ENCODE data around the gene REC114.
"Not testable (repeated sequence)": the region's sequence is repeated elsewhere in the genome, so short reads cannot be mapped to it uniquely, and the experiment has no call there.

The REC114 gene

DNA sequence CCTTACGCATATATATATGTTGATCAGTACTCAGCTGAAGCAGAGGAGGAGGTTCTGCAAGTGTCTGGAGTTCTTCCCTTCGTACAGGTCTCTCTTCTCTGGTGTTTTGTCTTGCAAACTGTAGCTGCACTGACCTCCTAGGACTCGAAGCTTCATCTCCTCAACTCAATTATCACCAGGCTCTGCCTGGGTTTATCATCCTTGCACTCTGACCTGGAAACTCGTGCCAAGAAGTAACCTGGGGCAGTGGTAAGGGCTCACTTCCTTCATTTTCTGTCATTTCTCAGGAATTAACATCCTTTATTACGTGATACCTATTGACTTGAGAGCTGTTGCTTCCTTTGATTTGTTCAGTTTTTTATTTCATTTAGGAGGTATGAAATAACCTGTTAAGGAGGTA, 14.4 kb downstream of the REC114 start:
- DNase-seq = no peak

DNA sequence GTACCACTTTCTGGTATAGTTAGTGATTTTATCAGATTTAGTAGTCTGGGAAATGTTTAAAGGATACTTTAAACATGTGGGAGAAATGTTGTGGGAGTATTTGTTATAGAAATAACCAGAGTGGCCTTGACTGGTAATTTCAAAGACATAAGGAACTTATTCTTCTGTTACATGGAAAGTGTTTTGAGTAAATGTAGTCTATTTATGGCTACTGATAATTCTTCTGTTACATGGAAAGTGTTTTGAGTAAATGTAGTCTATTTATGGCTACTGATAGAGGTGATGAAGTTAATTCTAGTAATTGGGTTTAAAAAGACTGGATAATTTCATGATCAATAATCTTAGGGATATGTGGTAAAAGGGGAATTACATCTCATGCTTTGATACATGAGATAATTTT, 17.7 kb downstream of the REC114 start:
- DNase-seq = no peak

DNA sequence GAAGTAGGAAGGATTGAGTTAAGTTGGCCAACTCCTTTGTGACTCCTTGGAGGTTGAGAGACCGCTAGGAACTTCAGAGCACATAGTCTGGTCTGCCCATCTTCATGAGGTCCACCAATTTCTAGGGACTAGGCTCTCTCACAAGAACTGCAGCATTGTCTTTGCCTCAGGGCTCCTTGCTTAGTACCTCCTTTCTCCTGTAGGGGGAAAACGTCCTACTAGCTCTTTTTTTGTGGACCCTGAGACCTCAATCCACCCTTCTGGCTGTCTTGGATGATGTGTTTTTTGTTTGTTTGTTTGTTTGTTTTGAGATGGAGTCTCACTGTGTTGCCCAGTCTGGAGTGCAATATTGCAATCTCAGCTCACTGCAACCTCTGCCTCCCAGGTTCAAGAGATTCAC, 21.6 kb downstream of the REC114 start:
- no peak for DNase-seq

DNA sequence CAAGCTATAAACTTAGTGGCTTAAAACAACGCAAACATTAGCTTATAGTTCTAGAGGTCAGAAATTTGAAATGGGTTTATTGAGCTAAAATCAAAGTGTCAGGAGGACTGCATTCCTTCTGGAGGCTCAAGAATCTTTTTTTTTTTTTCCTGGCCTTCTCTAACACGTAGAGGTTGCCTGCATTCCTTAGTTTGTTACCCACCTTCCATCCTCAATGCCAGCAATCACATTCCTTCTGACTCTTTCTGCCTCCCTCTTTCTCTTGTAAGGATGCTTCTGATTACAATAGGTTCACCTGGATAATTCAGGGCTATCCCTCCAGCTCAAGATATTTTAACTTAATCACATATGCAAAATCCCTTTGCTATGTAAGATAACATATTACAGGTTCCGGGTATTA, 24.8 kb downstream of the REC114 start:
- DNase-seq = no peak

DNA sequence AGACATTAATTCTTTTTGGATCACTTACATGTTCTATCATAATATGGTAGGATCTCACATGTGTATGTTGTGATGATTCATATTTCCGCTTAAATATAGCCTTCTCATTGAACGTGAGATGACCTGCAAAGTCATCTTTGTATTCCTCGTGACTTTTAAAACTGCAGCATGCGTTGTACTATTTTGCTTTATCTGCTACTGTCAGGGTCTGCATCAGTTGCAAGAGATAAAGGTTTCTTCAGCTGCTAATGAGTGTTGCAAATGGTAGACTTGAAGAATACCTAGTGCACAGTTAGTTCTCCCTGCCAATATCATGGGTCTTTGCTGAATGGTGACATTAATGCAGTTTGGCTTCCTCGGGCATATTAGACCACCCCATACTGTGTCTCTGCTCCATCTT, 31.8 kb downstream of the REC114 start:
- no peak for DNase-seq

DNA sequence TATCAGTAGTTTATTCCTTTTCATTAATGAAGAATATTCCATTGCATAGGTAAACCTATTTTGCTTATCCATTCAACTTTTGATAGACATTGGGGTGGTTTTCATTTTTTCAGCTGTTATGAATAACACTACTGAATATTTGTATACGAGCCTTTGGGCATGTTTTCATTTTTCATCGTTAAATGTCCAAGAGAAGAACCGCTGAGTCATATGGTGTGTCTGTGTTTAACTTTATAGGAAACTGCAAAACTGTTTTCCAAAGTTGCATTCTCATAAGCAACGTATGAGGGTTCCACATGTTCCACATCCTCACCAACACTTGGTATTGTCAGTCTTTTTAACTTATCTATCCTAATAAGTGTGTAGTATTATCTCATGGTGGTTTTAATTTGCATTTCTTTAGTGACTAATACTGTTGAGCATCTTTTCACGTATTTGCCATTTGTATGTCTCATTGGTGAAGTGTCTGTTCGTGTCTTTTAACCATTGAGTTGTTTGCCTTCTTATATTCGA, 33.8 kb downstream of the REC114 start:
- DNase-seq = no peak

DNA sequence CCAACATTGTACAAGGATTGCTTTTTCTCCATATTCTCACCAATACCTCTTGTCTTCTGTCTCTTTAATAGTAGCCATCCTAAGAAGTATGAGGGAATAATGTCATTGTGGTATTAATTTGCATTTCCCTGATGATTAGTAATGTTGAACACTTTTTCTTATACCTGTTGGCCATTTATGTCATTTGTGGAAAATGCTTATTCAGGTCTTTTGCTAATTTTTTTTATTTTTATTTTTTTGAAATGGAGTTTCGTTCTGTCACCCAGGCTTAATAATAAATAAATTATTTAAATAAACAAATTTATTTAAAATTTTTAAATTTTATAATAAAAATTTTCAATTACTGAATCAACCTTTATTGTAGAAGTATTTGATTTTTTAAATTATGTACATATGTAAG, 37.1 kb downstream of the REC114 start:
- DNase-seq = no peak

DNA sequence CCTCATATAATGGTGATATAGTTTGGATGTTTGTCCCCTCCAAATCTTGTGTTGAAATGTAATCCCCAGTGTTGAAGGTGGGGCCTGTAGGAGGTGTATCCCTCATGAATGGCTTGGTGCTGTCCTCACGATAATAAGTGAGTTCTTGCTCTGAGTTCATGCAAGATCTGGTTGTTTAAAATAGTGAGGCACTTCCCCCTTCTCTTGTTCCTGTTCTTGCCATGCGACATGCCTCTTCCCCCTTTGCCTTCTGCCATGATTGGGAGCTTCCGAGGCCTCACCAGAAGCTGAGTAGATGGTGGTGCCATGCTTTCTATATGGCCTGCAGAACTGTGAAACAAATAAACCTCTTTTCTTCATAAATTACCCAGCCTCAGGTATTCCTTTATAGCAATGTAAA, 39.2 kb downstream of the REC114 start:
- no peak for DNase-seq

DNA sequence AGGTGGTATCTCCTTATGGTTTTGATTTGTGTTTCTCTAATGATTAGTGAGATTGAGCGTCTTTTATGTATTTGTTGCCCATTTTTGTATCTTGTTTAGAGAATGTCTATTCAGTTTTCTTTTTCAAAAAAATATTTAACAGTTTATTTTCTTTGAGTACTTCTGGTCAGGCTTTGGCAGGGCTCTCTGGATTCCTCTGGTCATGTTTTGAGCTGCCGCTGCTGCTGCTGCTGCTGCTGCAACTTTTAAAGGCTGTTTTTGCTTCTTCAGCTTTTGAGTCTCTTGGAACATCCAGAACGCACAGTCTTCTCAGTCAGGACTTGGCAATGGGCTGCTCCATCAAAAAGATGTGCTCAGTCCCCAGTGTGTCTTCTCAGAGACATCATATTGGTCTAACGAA, 40.1 kb downstream of the REC114 start:
- DNase-seq = no peak

DNA sequence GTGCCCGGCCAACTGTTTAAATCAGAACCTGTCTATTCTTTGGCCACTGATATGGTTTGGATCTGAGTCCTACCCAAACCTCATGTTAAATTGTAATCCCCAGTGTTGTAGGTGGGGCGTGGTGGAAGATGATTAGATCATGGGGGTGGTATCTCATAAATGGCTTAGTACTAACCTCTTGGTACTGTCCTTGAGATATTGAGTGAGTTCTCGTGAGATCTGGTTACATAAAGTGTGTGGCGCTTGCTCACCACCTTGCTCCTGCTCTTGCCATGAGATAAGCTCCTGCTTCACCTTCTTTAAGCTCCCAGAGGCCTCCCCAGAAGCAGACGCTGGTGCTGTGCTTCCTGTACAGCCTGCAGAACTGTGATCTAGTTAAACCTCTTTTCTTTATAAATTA, 42.4 kb downstream of the REC114 start:
- DNase-seq = no peak

DNA sequence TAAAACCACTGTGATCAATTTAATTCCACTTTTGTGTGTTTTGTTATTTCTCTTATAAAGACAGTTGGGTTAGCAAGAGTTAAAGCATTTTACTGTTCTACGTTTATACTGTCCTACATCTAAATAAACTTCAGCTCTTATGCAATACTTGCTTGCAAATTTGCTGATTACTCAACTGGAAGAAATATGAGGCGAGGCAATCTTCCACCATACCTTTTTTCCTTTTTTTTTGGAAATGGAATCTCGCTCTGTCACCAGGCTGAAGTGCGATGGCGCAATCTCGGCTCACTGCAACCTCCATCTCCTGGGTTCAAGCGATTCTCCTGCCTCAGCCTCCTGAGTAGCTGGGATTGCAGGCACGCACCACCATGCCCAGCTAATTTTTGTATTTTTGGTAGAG, 42.9 kb downstream of the REC114 start:
- DNase-seq = not testable (repeated sequence)

DNA sequence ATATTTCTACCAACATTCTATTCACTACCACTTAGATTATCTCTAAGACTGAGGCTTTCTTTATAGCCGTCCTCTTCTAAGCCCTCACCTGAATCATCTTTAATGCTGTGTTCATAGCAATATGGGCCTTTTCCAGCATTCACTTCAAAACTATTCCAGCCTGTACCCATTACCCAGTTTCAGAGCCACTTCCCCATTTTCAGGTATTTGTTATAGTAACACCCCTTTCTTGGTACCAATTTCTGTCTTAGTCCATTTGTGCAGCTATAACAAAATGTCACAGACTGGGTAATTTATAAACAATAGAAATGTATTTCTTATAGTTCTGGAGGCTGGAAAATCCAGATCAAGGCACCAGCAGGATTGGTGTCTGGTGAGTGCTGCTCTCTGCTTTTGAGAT, 45.7 kb downstream of the REC114 start:
- DNase-seq = no peak

DNA sequence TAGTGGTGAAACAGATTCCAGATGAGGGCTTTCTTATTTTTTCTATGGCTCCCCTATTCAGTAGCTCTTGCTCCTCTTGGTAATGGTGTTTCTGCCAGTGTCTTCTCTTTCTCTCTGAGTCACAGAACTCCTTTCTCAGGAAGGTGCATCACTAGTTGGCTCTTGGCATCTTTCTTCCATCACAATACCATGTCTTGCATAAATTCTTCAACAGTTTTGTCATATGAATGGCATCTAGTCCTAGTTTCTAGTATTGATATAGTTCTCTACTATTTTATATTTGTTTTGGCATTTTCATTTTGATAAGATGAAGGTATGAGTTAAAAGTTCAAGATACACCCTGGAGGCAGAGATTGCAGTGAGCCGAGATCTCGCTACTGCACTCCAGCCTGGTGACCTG, 51.0 kb downstream of the REC114 start:
- DNase-seq = no peak

DNA sequence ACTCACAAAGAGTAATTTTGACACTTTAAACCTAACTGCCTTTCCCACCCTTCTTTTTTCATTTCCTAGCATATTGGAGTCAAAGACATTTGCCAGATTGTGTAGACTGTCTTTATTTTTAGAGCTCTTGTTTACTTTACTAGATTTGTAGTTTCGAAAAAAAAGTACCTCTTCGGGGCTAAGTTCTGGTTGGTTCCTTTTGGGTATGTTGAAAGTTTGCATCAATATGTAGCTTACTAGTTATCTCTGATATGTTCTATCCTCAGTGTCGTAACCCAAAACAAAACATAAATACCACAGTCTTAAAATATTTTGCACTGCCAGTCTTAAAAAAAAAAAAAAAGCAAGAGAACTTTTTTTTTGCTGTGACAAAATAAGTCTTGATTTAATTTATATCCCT, 52.2 kb downstream of the REC114 start:
- no peak for DNase-seq

DNA sequence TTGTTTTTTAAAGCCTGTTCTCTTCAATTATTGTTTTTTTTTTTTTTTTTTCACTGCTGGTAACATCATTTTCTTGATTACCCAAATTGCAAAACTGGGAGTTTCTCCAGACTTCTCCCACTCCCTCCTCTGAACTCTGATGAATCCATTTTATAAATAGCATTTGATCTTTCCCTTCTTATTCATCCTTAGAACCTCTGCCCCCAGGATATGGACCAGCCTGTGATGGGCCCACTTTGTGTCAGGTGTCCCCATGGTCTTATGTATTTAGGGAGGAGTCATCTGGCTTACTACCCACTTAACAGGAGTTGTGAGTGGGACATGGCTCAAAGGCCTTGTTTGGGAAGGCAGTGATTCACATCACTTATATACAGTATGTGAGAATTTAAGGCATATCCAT, 57.7 kb downstream of the REC114 start:
- DNase-seq = no peak

DNA sequence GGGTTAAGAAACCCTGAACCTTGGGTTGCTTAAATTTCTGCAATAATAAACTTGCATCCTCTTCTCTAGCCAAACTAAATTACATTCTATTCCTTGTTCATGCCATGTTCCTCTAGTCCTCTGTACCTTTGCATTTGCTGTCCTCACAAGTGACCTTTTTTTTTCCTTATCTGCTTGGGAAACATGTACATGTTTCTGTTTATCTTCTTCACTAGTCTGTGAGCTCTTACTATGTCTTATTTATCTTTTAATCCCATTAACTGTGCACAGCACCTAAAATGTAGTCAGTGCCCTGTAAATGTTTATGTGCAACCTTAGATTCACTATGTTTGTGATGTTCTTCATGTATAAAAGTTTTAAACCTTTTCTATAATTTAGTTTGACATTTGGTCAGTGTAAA, 61.9 kb downstream of the REC114 start:
- no peak for DNase-seq

DNA sequence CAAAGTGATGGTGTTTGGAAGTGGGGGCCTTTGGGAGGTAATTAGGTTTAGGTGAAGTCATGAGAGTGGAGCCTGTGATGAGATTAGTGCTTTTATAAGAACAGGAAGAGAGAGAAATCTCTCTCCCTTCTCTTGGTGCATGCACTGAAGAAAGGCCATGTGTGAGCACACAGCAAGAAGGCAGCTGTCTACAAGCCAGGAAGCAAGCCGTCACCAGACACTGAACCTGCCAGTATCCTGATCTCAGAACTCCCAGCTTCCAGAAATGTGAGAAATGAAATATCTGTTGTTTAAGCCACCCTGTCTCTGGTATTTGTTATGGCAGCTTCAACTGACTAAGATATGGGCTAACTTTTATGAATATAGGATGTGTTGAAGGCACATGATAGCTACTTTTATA, 72.6 kb downstream of the REC114 start:
- DNase-seq = no peak

DNA sequence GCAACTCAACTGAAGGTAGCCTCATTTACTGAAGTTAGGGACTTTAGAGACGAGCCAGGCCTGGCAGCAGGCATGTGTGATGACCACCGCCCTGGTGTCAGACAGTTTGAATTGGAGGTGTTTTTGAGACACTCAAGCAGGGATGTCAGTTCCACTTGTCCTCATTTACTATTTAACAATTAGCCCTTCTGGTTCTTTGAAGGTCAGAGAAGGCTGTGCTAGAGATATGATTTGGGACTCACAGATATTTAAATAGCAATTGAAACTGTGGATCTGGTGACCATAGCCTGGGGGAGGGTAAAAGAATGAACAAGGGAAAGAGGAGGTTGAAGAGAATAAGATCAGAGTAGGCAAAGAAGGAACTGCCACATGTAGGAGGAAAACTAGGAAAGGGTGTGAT, 74.6 kb downstream of the REC114 start:
- no peak for DNase-seq

DNA sequence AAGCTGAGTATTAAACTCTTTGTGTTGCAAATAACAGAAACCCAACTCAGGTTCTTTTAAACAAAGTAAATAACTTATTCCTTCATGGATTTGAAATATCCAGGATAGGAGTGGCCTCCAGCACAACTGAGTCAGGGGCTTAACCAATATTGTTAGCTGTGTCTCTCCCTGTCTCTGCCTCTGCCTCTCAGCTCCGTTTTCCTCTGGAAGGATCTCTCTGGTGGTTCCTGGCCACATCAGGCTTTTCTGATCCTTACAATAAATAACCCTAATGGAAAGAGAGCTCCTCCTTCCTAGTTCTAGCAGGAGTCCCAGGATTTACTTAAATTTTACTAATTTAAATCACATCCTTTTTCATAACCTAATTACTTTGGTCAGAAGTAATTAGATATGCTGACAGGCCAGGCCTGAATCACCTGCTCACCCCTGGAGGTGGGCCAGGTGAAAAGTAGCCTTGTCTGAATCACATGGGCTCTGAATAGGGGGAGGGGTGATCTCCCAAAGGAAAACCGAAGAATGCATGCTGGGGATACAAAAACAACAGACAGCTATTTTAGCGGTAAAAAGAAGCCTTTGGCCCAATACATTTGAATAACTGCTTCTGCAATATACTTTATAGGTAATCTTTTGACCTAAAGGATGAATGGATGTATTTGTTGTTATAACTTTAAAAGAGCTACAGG, 75.4 kb downstream of the REC114 start:
- no peak for DNase-seq

DNA sequence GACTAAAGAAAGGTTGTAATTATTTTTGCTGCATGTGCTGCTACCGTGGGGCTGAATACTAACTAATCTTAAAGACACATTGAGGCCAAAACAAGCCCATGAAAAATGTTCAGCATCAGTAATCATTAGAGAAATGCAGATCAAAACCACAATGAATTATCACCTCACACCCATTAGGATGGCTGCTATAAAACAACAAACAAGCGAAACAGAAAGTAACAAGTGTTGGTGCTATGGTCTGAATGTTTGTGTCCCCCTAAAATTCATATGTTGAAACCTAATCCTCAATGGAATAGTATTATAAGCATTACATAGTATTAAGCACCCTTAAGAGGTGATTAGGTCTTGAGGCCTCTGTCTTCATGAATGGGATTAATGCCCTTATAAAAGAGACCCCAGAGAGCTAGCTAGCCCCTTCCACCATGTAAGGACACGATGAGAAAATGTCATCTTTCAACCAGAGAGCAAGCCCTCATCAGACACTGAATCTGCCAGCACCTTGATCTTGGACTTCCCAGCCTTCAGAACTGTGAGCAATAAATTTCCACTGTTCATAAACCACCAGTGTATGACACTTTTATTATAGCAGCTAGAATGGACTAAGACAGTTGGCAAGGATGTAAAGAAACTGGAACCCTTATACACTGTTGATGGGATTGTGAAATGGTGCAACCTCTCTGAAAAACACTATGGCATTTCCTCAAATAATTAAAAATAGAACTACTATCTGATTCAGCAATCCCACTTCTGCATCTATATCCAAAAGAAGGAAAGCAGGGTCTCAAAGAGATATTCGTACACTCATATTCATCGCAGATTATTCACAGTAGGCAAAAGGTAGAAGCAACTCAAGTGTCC, 76.1 kb downstream of the REC114 start:
- no peak for DNase-seq

DNA sequence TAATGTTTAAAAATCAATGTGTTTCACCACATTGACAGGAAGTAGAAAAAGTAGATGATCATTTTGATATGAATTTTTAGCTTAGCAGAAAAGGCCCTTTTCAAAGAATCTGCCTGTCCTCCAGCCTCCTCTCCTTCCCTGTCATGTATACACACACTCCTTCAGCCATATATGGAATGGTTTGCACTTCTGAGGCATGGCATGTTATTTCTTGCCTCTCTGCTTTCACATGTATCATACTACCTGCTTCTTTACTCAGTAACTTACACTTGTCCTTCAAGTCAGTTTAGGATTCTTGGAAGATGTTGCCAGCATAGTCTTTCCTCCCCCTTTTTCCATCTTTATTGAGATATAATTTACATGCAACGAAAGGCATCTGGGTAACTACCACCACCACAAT, 79.0 kb downstream of the REC114 start:
- no peak for DNase-seq

DNA sequence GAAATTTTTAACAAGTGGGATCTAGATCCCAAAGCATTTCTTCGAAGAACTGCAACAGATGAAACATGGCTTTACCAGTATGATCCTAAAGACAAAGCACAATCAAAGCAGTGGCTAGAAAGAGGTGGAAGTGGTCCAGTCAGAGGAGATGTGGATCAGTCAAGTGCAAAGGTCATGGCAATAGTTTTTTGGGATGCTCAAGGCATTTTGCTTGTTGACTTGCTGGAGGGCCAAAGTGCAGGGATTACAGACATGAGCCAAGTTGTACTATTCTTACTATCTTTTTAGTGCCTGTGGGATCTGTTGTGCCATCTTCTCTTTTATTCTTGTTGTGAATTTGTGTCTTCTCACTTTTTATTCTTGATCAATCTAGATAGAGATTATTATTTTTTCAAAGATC, 82.0 kb downstream of the REC114 start:
- DNase-seq = no peak

DNA sequence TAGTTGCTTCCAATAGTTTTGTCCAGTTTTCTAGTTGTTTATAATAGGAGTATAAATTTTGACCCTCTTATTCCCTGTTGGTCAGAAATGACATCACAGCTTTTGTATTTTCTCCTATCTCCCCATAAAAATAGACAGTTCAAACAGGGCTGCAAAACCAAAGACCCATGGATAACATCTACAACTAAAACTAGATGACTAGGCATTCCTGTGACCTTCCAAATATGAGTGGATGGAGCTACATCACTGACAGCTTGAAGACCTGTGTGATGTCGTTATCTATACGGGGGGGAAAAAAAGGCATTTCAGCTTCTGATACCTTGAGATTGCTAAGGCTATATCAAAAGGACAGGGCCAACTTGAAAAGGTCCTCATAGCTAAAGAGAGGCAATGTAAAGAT, 84.6 kb downstream of the REC114 start:
- DNase-seq = no peak

DNA sequence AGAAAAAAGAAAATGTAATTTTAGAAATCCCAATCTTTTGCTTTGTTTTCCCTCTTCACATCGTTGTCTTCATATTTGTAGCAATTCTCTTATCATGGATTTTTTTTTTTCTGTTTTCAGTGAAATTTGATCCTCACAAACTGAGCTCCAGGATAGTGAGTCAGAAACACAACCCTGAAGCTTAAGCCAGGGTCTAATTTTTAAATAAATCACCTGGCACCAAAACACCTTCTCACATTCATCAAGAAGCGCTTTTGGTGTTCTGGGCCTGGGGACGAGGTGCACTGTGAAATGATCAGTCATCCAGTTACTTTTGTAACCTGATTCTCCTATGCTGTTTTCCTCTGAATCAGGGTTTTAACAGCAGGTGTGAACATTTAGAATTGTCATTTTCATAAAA, 87.7 kb downstream of the REC114 start:
- DNase-seq = no peak

DNA sequence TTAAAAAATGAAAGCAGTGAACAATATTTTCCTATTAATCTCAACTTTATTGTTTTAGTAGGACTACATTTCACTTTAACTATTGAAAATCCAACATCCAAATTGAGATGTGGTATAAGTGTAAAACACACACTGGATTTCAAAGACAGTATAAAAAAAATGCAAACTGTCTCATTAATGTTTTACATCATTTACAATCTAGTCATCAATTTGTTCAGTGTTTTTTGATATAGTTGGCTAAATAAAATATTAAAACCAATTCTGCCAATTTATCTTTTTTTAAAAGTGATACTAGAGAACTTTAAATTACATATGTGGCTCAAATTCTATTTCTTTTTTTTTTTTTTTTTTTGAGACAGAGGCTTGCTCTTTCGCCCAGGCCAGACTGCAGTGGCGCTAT, 95.2 kb downstream of the REC114 start:
- DNase-seq = no peak

All from cortex of kidney (tissue), 1 donor.